GM06990 (cell line): Measurements from ENCODE around the gene SLC28A2.

Source experiments
- DNase-seq: peaks from one replicate; pipeline ENCODE4 v3.0.0-alpha.2; 2011; ENCODE audit not compliant: insufficient read length; ENCODE audit errors: extremely low read depth
- H3K27me3 ChIP-seq: replicated peaks from 2 replicates; pipeline ENCODE4 v1.6.0; 2011; ENCODE audit warnings: low read length; ENCODE audit not compliant: control insufficient read depth, insufficient read depth
- H3K36me3 ChIP-seq: 2 replicates; pipeline ENCODE4 v1.5.1; 2011; ENCODE audit warnings: low read length; ENCODE audit not compliant: control insufficient read depth, insufficient read depth
- H3K4me3 ChIP-seq: replicated peaks from 2 replicates; pipeline ENCODE4 v1.5.1; 2011; ENCODE audit warnings: low read depth, mild to moderate bottlenecking, control low read depth, low read length
- TF ChIP-seq, protein P1 (sequence below): IDR thresholded peaks from 2 replicates; pipeline ENCODE4 v1.5.1; 2011; ENCODE audit warnings: low read length, control low read depth, mild to moderate bottlenecking, inconsistent platforms; ENCODE audit not compliant: insufficient read depth, poor library complexity, severe bottlenecking

The SLC28A2 gene

DNA sequence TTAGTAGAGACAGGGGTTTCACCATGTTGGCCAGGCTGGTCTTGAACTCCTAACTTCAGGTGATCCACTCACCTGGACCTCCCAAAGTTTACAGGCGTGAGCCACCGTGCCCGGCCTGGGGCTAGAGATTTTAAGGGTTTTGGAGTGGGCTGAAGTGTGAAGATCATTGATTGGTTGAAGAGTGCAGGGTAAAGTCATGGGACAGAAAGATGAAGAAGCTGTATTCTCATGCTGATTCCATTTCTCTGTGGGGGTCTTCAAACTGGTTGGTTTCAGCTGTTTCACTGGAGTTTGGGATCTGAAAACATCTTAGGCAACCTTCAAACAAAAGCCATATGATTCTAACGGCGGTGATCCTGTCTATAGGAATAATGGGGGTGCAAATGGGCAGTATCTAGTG, 74.2 kb downstream of the SLC28A2 start:
- Histone ChIP-seq H3K27me3 (no peaks in the 10 kb centered on the region), H3K36me3 (no peaks in the 10 kb centered on the region), H3K4me3 (no peak overlapping the region)
- no peak for DNase-seq
- TF ChIP-seq, protein P1, sequence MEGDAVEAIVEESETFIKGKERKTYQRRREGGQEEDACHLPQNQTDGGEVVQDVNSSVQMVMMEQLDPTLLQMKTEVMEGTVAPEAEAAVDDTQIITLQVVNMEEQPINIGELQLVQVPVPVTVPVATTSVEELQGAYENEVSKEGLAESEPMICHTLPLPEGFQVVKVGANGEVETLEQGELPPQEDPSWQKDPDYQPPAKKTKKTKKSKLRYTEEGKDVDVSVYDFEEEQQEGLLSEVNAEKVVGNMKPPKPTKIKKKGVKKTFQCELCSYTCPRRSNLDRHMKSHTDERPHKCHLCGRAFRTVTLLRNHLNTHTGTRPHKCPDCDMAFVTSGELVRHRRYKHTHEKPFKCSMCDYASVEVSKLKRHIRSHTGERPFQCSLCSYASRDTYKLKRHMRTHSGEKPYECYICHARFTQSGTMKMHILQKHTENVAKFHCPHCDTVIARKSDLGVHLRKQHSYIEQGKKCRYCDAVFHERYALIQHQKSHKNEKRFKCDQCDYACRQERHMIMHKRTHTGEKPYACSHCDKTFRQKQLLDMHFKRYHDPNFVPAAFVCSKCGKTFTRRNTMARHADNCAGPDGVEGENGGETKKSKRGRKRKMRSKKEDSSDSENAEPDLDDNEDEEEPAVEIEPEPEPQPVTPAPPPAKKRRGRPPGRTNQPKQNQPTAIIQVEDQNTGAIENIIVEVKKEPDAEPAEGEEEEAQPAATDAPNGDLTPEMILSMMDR: no peak

DNA sequence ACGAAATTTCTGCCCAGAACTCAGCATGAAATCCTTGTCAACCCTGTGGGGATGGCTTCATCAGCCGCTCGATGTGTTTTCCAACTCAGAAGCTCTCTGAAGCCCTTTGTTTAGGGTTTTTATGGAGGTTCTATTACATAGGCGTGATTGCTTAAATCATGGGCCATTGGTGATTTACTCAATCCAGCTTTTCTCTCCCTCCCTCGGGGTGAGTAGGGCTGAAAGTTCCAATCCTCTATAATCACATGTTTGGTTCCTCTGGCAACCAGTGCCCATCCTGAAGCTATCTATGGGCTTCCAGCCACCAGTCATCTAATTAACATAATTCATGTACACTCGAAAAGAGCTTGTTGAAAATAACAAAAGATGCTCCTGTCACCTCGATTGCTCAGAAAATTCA, 74.7 kb downstream of the SLC28A2 start:
- Histone ChIP-seq H3K27me3 (no peaks in the 10 kb centered on the region), H3K4me3 (no peak overlapping the region), H3K36me3 (no peaks in the 10 kb centered on the region)
- TF ChIP-seq, protein P1: no peak
- no peak for DNase-seq
